ENCODE data around the gene GEMIN7.

- TF ChIP-seq CTCF (IDR thresholded peaks at IDR 0.05; ENCODE audit: insufficient read depth, low read depth, low read length) (no peak), EZH2 (IDR thresholded peaks at IDR 0.05; ENCODE audit: insufficient read depth, low read length) (no peak)
These were observed 14.9 kb upstream of the GEMIN7 start for GRCh38 chr19:45063851-45064801.

Data from astrocyte (in vitro differentiated cells and primary cell).